HepG2 (cell line): Measurements from ENCODE around the gene SAPCD2. TPM values are rescaled to one million over a fixed set of nuclear protein-coding genes. Genes with fewer than 3 reads are reported as not detected.
A peak's percentile ranks its signal among the peaks of the same experiment; 100 is the strongest.

Experiments used
- DNMT1 ChIP-seq: sonication (generic); formaldehyde crosslinking; IDR thresholded peaks from 2 replicates; pipeline ENCODE4 v1.5.1; 2020; ENCODE audit warnings: mild to moderate bottlenecking, missing genetic modification reagents
- KIAA2018 ChIP-seq: sonication (generic); formaldehyde crosslinking; IDR thresholded peaks from 2 replicates; pipeline ENCODE4 v1.5.0; 2020; ENCODE audit warnings: mild to moderate bottlenecking, missing genetic modification reagents, borderline replicate concordance
- RERE ChIP-seq: IDR thresholded peaks from 2 replicates; pipeline ENCODE4 v1.6.1; 2016; ENCODE audit warnings: low read depth, missing genetic modification reagents, missing compliant biosample characterization
- ZNF407 ChIP-seq: sonication (generic); formaldehyde crosslinking; IDR thresholded peaks from one replicate; pipeline ENCODE4 v1.5.1; 2020; ENCODE audit warnings: mild to moderate bottlenecking, missing genetic modification reagents; ENCODE audit errors: not compliant biosample characterization
- ZNF747 ChIP-seq: sonication (generic); formaldehyde crosslinking; IDR thresholded peaks from 2 replicates; pipeline ENCODE4 v1.8.1; 2023; ENCODE audit warnings: missing genetic modification reagents, mild to moderate bottlenecking, borderline replicate concordance
- polyA plus RNA-seq, 8 experiments: library from polyadenylated mRNA; depleted of rRNA in 3 of 8; stranded (reverse) in 7 of 8; unstranded in 1 of 8; fragments of >200 nt; fragmentation: Illumina TruSeq in 4 of 8; extraction: Trizol in 4 of 8; gene quantifications; 2 replicates each; pipeline versions ENCODE4 v1.2.1 to v1.2.3, GENCODE V29; 2011 to 2016; ENCODE audit warnings: low read depth in 4 of 8, missing spikeins in 1 of 8, mixed read lengths in 1 of 8; ENCODE audit not compliant: insufficient read depth in 1 of 8
- total RNA-seq, 5 experiments: library from RNA; depleted of rRNA; stranded (reverse); fragments of >200 nt; fragmentation: Illumina TruSeq; extraction: Trizol; gene quantifications; 2 replicates each; pipeline ENCODE4 v1.2.3, GENCODE V29; 2016; ENCODE audit warnings: low read depth in 1 of 5

Gene SAPCD2
- total and polyA plus RNA-seq, 2 of the 13 experiments (the other 11 are each of a cell fraction or from before 2014, with no cell fraction given), result 21.9 to 42.8 TPM

- TF ChIP-seq ZNF407 (CRISPR knock-in tag), result peak; percentile 32
- TF ChIP-seq DNMT1 (CRISPR knock-in tag), result no peak
- no peak for TF ChIP-seq RERE
- TF ChIP-seq ZNF747, result peak; percentile 40; the same call in 1 of the 2 replicates
- TF ChIP-seq KIAA2018 (CRISPR knock-in tag), result no peak
Observed at GRCh38 chr9:137046088-137046787, 24.1 kb downstream of the SAPCD2 start, which contains the start of gene NPDC1 (continued).
